Measurements from ENCODE around the gene NTN5.
"Not testable (repeated sequence)": the region's sequence is repeated elsewhere in the genome, so short reads cannot be mapped to it uniquely, and the experiment has no call there.

Gene NTN5

DNA sequence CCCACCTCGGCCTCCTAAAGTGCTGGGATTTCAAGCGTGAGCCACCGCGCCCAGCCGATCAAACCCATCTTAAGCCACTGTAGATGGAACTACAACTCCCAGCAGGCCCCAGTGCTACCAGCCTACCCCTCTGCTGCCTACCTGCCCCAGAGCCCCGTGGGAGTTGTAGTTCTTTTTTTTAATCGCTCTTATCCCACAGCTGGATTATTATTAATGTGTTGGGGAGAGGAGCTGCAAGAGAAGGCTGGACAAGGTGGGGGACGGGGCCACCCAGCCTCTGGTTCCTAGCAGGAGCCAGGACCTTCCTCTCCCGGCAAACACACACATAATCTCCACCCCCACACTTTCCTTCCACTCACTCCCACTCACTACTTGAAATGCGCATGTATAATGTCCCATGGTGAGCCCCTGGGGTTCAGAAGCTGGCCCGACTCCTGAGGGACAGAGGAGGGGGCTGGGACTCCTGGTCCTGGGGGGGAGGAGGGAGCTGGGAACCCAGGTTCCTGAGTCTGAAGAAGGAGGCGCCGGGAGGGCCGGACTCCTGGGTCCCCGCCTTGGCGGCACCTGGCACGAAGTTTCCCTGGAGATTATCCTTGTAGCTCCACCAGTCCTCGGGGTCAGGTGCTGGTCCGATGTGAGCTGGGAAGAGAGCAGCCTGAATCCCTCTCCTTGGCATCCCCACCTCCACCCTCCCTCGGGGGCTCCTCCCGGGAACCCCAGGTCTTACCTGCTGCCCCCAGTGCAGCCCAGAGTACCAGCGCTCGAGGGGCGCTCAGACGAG is 27.8 kb downstream of the NTN5 start:
- peak; percentile 30 to 51 for DNase-seq (ENCODE audit: low read depth in 2 of 2)

DNA sequence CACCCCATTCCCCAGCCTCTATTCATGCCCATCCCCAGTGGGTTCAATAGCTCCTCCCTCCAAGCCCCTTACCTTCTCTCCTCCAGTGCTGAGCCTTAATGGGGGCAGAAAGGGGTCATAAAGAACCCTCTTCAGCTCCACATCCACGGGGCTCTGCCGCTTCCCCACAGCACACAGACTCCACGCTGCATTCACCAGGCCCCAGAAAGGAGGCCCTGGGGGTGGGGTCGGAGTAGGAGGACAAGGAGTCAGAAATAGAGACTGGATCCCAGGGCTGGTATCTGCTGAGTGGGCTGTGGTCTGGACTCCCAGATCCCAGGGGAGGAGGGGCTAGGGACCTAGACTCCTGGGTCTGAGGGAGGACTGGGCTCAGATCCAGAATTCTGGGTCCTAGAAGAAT is 28.5 kb downstream of the NTN5 start:
- DNase-seq (ENCODE audit: low read depth in 2 of 2), result no peak

DNA sequence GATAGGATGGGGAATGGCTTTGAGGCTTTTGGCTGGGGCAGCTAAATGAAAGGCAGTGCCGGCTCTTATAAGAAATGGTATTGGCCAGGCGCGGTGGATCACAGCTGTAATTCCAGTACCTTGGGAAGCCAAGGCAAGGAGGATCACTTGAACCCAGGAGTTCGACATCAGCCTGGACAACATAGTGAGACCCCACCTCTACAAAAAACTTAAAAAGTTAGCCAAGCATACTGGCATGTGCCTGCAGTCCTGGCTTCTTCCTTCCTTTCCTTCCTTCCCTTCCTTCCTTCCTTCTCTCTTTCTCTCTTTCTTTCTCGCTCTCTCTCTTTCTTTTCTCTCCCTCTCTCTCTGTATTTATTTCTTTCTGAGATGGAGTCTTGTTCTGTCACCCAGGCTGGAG is 30.0 kb downstream of the NTN5 start:
- no peak for DNase-seq (ENCODE audit: low read depth in 2 of 2)

DNA sequence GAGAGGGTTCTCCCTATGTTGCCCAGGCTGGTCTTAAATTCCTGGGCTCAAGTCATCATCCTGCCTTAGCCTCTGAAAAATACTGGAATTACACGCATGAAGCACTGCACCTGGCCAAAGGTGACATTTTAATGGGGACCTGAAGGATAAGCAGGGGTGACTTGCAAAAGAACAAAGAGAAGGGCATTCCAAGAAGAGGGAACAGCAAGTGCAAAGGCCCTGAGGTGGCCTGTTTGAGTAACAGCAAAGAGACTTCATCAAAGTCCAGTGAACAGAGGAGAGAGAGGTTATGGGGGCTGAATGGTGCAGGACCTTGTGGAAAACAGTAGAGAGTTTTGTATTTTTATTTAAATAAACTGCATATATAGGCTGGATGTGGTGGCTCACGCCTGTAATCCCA is 31.0 kb downstream of the NTN5 start:
- no peak for DNase-seq (ENCODE audit: low read depth in 2 of 2)

DNA sequence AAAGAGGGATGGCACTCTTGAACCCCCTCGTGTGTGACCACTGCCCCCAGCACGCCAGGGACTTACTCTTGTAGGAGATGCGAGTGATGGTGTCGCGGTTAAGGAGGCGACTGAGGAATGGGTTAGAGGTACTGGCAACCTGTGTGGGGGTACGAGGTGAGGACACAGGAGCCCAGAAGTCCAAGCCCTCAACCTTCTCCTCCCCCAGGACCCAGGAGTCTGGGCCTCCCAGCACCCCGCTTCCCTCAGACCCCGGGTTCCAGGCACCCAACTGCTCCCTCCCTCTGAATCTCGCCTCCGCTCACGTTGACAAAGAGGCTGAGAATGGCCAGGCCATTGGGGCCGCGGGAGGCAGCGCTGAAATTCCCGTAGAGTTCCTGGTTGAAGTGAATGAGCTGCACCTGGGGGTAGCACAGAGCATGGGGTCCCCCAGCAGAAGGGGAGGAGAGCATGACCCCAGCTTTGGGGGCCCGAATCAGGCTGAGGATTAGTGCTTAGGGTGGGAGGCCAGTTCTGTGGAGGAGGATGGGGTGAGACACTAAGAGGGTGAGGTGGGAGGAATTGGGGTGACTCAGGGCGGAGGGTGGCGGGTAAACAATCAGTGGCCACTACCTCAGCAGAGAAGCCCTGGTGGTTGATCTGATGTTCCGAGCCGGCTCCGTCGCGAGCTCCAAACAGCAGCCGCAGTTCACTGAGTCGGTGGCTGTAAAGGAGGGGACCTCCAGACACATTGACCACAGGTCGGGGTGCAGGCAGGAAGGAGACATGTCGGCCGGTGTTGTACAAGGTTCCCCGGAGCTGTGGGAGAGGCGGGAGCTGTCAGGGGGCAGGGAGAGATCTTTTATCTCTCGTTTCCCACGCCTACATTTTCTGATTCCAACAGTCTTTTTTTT is 33.1 kb downstream of the NTN5 start:
- DNase-seq (ENCODE audit: low read depth in 2 of 2), result no peak

DNA sequence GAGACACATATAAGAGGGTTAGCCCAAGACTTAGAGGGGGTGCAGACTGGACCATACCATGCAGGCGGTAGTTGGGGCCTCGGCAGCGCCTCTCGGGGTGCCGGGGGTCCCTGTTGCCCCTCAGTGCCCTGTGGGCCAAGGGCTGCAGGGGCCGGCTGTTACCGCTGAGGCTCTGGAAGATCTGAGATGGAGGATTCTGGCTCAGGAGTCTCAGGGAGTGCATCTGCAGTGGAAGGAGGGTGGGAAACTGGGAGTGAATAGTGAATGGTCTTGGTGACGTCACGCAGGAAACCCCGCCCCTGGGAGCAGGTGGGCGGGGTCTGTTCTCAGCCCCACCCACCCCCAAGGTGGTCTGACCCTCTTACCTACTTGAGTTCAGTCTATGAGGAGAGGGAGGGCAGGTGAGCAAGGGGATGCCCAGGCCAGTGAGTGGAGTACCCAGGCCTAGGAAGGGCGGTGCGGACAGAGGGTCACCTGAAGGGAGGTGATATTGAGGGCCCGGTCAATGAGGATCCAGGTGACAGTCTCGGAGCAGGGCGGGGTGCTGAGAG is 33.9 kb downstream of the NTN5 start:
- DNase-seq (ENCODE audit: low read depth in 2 of 2), result no peak

DNA sequence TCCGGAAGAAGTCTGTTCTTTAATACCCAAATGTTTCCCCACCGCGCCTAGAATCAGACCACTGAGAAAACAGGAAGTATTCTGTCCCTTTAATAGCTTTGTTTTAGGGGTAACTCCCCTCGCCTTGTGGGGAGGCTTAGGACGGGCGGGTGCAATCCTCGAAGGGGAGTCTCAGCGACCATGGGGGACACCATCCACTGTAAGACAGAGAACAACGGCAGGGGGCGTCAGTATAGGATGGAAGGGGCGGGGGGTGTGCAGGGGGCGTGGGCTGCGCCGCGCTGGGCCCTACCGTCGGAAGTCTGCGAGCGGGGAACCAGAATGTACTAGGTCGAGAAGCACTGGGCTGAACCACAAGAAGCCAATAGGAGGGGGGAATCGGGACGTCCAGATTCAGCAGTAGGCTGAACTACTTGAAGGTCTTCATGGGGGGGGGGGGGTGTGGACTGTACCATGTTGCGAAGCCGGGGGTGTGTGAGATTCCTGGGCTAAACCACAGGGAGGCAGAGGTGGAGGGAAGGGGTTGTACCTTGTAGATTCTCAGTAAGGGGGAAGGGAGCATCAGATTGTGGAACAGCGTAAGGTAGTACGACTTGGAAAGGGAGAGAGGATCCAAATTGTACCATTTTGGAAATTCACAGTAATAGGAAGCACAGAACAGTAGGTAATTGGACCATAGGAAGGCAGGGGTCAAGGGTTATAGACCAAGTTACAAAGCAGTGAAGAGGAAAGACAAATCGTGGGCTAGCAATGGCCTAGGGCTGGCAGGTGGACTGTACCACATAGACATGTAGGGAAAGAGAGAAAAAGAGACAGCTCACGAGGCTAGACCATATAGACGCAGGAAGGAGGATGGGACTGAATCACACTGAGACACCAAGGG is 34.6 kb downstream of the NTN5 start:
- peak in 1 of 2 donors; percentile 58 for DNase-seq (ENCODE audit: low read depth in 2 of 2)

DNA sequence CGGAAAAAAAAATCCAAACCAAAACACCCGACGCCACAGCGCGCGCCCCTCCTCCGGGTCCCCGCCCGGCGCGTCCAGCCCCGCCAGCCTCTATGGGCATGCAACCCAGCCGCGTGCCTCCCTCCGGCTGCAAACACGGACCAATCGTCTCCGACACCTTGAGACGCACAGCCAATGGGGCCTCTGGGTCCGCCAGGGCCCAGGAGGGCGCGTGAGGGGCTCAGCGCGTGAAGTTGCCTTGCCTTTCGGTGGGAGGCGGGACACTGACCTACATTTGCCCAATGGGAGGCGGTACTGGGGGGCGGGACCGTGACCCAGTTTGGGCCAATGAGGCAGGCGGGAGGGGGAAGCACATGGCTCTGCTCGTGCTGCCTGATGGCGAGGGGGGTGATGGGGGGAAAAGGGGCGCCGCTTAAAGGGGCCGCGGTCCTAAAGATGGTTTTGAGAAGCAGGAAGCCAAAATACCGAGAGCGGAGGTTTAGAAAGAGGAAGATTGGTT is 35.3 kb downstream of the NTN5 start:
- DNase-seq (ENCODE audit: low read depth in 2 of 2), result peak; percentile 98 to 99

DNA sequence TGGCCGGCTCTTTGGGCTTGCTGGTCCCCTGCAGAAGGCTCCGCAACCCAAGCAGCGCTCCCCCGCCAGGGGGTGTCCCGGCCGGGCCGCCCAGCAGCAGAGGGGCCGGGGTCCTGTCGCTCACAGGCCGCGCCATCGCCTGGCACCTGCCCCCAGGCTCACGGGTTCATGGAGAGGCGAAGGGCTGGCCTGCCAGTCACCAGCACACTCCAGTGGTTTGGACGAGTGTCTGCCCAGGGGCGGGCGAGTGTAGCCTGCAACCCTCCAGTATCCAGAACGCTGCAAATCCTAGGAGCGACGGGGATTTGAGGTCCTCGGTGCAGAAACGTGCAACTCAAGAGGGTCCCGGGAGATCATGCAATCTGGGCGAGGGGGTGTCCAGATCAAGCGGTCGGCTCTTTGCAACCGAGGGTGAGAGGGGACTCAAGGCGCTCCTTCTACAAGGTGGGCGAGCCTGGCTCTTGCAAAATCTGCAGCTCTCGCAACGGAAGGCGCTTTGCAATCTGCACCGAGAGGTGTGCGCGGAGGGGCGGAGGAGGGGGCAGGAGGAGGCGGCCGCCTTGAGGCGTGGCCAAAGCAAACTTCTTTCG is 35.9 kb downstream of the NTN5 start, which contains the start of gene DBP:
DBP (minus strand) TSS at position 521 of the 590 bp plus-strand sequence; CDS start at position 136, 385 bp downstream.
- DNase-seq (ENCODE audit: low read depth in 2 of 2), result no peak

DNA sequence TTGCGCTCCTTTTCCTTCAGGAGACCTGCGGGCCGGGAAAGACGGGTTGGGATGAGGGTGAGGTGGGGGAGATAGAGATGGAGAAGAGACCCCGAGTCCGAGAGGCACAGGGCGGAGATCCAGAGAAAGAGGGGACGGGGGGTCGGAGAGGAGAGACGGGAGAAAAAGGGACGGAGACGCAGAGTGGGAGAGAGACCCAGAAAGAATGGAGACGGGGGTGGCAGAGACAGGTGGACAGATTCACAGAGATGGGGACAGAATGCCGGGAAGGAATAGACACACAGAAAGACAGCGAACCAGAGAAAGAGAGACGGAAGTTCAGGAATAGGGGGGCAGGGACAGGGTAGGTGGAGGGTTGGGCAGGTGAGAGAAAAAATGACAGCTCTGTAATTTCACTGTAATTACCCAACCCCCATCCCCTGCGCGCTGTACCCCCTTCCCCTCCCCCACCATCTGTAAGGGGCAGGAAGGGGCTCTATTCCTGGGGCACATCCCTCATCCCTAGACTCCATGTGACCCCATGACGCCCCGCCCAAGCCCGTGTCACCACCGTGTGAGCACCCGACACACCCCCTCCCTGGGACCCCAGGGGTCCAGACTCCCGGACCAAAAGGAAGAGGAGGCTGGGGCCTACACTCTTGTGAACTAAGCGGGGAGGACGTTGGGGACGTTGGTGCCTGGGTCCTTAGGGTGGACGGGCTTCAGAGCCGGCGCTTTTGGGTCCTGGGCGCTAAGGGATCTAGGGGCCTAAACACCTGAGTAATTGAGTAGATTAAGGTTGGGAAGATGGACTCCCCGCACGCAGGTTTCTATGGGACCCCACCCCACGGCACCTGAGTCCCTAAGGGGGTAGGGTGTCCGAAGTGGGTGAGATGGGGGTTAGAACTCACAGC is 36.6 kb downstream of the NTN5 start:
- no peak for DNase-seq (ENCODE audit: low read depth in 2 of 2)

DNA sequence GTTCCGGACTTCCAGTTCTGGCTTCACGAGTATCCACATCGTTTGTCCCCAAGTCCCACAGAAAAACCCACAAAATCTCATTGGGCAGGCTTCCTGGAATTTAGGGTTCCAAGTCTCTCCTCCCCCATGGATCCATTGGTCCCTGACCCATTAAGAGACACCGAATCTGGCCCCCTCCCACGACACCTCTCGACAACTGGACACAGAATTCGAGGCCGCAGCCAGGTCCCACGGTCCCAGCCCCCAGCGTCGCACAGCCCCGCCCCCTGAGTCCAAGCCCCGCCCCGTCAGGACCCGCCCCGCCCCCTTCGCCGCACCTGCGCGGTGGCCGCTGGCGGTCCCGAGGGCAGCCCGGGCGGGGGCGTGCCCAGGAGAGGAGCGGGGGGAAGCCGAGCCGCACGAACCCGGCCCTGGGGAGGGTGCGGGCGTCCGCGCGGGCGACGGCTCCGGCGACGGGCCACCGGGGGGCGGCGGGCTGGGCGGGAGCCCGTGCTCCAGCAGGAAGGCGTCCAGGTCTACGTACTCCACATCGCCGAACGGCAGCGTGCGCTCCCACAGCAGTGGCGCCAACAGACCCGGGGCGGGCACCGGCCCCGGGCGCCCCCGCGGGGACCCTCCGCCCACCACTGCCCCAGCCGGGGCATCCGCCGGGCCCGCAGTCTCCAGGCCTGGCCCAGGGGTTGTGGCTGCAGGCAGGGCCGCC is 37.4 kb downstream of the NTN5 start:
- DNase-seq (ENCODE audit: low read depth in 2 of 2), result peak in 1 of 2 donors; percentile 62

DNA sequence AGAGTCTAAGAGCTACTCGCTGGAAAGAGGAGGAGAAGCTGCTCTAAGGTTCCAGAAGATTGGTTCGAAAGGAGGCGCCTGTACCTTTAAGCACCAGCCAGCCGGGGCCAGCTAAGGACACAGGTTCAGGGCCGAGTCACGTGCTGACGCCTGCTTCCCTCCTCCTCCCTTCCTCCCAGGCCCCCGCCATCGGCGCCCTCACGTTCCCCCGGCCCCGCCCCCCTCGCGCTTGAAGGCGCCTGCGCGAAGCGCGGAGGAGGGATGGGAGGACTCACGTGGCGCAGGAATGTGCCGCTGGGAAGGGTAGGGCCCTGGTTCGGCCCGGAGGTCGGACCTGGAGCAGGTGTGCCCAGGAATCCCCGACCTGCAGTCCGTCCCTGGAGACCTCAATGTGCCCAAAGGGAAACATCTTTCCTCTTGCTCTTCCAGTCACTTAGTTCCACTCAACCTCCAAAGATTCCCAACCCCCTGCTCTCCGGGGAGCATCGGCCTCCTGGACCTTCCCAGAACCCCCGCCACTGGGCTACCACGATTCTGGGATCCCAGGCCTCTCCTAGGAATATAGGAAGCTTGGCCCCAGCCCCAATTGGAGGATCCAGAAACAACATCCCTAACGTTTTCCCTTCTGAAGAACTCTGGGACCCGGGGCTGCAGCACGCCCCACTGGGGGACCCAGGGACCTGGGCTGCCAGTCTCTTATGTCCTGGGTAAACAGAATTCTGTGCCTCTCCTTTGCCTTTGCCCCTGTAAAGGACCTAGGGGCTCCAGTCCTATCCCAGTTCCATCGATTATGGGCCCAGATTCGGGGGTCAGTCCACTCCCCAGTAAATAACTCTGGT is 38.2 kb downstream of the NTN5 start:
- peak; percentile 78 to 81 for DNase-seq (ENCODE audit: low read depth in 2 of 2)

DNA sequence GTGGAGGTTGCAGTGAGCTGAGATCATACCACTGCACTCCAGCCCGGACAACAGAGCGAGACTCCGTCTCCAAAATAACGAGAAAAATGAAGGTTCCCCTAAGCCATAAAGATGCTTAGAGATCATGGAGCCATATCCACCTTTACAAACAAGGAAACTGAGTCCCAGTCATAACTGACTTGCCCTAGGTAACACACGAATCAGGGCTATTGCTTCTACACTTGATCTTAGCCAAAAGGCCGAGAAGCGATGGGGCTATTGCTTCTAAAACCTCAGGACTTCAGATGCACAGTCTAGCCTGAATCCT is 38.8 kb downstream of the NTN5 start:
- no peak for DNase-seq (ENCODE audit: low read depth in 2 of 2)

DNA sequence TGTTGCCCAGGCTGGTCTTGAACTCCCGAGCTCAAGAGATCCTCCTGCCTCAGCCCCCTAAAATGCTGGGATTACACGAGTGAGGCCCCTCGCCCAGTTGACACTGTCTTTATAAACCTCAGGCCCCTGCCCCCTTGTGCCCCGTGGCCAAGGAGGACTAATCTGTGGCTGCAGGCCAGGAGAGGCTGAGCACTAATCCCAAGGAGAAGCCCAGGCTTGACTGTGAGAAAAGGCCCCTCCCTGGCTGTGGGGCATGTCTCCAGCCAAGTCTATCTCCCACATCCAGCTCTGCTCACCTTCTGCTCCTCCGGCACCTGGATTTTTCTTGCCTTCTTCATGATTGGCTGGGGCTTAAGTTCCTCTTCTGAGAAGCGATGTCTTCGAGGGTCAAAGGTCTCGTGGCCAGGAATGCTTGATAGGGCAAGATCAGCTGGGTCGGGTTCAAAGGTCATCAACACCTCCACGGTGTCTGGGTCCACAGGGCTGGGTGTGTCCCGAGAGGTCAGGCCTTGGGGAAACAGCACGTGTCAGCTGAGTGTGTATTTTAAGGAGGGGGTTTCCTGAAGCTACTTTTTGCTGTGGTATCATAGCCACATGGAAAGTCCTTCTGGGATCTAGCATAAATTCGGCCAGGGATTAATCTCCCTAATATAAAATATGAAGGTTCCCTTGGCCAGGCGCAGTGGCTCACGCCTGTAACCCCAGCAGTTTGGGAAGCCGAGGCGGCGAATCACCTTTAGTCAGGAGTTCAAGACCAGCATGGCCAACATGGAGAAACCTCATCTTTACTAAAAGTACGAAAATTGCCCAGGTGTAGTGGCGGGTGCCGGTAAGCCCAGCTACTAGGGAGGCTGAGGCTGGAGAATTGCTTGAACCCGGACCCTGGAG is 39.4 kb downstream of the NTN5 start:
- DNase-seq (ENCODE audit: low read depth in 2 of 2), result no peak

DNA sequence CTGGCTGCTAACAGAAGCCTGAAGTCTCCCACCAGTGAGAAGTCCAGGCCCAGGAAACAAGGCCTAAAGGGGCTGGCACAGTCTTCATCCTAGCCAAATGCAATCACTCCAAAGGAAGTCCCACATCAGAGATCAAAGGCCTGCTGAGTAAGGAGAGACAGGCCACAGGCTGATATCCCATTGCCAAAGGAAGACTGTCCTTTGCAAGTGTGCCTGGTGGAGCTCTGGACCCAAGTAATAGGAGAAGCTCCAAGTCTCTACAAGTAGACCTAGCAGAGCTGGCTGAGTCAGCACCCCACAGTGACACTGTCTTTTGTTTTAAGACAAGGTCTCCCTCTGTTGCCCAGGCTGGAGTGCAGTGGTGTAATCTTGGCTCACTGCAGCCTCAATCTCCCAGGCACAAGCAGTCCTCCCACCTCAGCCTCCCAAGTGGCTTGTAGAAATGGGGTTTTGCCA is 40.1 kb downstream of the NTN5 start:
- DNase-seq (ENCODE audit: low read depth in 2 of 2), result no peak

DNA sequence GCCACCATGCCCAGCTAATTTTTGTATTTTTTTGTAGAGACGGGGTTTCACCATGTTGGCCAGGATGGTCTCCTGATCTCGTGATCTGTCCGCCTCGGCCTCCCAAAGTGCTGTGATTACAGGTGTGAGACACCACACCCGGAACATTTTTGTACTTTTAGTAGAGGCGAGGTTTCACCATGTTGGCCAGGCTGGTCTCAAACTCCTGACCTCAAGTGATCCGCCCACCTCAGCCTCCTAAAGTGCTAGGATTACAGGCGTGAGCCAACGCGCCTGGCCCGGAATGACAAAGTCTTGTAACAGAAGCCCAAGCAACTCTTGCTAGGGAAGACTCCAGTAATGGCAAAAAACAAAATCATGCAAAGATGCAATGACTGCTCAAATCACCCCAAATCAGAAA is 40.5 kb downstream of the NTN5 start:
- not testable (repeated sequence) for DNase-seq (ENCODE audit: low read depth in 2 of 2)

DNA sequence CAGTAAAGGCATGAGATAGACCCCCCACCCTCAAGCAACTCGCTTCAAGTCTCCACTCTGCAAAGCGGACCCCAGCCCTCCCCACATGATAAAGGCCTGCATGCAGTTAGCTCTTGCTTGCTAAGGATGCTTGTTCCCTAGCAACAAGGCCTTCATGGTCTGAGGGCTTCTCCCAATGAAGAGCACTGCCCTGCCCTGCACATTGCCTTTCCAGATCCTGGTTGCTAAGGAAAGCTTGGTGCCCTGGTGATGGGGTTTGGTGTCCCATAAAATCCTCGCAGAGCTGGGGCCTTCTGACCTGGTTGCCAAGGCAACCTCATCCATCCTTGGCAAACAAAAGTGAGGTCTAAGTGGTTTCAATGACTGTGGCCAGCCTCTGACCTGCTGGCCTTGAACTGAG is 41.6 kb downstream of the NTN5 start:
- DNase-seq (ENCODE audit: low read depth in 2 of 2), result no peak

All from stimulated activated CD8-positive, alpha-beta memory T cell treated with anti-CD3 and anti-CD28 coated beads, Interleukin-7, amount 100 ng/mL, for 1 hour (primary cell).